HuH-7 (cell line): ENCODE measurements around the gene HOXA5.

Experiments
- DNase-seq: peaks from one replicate; pipeline ENCODE4 v3.0.0; 2011; ENCODE audit warnings: low spot score

Gene HOXA5

GRCh38 chr7:27148031-27148755 lies 4.7 kb upstream of the HOXA5 start:
- no peak for DNase-seq

GRCh38 chr7:27147199-27148030 lies 3.9 kb upstream of the HOXA5 start, which contains the start of gene HOXA6:
Gene HOXA6 (minus strand): TSS chr7:27147774. CDS start chr7:27147749, 25 bp downstream.
- DNase-seq, result no peak

DNA sequence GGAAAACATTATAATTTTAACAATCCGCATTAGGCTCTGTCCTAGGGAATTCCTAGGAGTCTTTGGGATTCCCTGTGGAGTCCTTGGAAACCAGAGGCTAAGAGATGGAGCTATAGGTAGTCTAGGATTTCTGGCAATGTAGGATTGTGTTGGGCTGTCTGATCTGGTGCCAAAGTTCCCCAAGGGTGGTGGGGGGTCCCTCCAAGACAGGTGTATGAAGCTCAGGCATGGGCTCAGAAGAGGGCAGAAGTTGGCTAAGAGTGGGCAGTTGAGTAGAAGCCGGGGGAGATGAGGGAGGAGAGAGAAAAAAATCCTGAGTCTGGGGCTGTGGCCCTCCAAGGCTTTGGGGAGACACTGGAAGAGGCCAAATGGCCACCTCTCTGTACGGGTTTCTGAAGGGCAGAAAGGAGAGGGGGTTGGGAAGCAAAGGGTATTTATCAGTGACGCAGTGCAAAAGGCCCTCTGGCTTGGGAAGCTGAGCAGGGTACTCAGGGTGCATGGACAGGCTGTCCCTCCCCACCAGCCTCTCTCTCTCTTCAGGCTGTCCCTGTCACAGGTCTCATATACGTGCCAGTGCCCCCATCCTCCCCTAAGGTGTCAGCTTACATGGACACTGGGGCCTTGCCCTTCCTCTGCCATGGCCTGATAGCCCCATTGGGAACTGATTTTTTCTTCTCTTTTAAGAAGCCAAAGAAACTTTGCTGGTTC lies 3.2 kb upstream of the HOXA5 start:
- no peak for DNase-seq

DNA sequence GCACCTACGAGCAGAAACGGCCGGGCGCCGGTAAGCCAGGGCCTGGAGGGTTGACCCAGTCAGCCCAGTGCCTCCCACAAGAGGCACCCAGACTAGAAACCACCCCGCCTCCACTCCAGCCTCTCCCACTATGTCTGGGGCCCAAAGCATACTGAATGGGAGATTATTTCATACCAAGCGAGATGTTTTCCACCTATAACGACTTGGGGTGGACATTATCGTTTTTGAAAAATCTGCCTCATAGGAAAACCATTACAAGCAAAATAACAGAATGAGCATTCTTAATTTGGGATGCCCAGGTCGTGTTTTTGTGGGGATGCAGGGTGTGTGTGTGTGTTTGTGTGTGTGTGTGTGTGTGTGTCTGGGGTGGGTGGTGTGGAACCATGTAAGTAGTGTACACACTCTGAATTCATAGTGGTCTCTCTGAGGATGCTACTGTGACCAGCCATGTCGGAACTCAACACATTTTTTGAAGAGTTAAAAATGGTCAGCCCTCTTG lies 2.5 kb upstream of the HOXA5 start:
- DNase-seq, result no peak

GRCh38 chr7:27145165-27145913 lies 1.9 kb upstream of the HOXA5 start:
- no peak for DNase-seq

DNA sequence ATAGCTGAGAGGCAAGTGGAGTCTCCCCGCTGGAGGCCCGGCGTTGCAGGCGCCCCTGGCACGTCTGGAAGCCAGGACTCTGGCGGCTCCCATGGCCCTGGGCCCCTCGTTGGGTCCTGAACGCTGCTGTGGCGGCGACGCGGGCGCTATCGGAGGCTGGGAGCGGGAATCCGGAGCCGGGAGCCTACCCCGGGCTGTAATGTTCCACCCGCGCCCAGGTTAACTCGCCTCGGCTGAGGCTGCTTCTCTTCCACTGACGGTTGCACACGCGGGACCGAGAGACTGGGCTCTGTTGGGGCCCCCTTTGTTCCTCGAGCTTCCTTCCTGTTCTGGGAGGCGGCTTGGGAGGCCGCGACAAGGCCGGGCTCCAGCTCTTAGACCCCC lies 1.3 kb upstream of the HOXA5 start:
- no peak for DNase-seq

GRCh38 chr7:27143950-27144780 lies 684 bp upstream of the HOXA5 start:
- DNase-seq, result no peak

DNA sequence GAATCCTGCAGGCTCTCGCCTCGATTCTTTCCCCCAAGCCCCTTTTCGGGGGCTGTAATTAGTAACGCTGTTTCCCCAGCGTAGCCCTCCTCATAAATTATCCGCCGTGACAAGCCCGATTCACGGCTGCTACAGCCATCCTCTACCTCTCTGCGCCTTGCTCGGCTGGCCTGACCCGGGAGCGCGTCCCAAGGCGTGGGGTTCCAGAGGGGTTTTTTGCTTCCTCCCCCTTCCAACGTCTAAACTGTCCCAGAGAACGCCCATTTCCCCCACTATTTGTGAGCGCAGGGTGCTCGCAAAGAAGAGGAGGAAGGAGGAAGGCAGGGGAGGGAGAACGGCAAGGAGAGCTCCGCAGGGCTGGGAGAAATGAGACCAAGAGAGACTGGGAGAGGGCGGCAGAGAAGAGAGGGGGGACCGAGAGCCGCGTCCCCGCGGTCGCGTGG lies 880 bp downstream of the HOXA5 start:
- DNase-seq, result no peak

- DNase-seq, result peak; percentile 91
Observed at GRCh38 chr7:27141923-27142579, 1.4 kb downstream of the HOXA5 start.

DNA sequence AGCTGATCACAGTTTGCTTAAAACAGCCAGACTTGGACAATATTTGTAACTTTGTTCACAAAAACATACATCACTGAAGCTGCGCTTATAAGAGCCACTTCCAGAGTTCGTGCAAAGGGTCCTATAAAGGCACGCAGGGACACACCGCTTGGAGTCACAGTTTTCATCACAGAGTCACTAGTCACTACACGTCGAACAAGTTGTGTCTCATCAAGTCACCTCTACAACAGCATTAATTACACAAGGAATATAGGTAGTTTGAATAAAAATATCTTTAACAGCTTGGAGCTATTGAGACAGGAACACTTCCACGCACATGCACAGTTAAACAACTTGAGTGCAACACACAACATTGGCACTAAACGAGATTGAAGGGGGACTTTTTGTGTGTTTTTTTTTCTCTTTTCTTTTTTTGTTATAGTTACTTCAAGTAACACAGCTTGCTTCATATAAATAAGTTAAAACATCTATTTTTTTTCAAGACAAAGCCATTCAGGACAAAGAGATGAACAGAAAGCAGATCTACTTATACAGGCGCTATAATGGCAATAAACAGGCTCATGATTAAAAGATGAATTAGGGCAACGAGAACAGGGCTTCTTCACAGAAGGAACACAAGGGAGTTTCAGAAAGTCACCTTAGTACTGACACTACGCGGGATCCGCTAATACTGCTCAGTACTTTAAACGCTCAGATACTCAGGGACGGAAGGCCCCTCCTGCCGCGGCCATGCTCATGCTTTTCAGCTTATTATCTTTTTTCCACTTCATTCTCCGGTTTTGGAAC lies 2.2 kb downstream of the HOXA5 start:
- no peak for DNase-seq

DNA sequence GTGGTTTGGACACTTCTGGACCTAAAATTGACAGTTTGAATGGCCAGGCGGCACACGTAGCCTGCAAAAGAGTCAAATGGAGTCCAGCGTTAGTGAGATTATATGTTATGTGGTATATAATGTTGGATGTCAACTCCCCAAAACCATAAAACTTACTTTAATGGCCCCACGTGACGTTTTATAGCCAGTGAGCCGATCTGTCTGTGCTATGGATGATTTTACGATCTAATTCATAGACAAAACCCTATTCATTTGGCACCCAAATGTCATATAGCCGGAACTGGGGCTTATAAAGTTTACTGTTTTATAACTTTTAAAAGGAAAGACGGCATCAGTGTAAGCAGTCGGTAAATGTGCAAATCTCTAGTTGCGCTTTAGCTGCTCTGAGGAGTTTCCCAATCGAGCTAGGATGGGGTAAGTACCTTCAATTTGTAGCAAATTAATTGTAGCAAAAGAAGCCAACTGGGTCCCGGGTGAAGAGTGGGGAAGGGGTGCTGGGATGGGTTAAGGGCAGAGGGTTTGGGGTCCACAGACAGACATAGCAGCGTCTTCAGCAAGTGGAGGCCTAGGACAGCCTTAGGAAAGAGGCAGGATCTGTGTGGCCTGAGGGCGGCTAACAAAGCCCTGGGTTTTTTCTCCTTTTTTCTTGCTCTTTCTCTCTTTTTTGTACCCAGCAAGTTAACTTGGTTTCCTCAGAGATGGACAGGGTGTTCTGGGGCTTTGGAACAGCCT lies 3.2 kb downstream of the HOXA5 start:
- peak; percentile 70 for DNase-seq

DNA sequence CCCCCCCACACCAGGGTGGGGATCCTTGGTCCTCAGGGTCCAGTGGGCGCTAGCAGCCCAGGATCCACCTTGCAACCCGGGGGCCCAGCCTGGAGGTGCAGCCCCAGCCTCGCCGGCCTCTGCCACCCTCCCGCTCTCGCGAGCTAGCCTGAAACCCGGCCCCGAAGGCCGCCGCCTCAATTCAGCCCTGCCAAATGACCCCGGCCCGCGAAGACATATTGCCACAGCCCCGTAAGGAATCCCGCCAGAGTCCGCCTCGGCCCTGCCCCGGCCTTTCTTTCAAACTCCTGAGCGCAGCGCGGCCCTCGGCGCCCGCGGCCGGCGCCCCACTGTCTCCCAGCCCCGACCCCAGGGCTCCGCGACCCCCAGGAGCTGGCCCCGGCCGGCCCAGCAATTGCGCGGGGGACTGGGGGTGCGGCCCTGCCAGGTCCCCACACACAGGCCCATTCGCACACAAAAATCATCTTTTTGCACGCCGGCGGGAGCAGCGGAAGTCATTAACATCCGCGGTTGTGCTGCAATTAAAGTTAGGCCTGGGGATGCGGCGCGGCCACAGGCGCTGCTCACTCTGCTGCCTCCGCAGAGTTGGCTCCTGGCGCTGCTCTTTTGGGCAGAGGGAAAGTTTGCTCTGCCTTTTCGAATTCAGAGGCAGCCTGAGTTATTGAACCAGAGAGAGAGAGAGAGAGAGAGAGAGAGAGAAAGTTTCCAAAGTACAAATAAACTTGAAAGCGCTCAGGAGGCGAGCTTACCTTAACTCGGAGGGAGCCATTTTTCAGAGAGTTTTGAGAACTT lies 4.0 kb downstream of the HOXA5 start:
- no peak for DNase-seq

DNA sequence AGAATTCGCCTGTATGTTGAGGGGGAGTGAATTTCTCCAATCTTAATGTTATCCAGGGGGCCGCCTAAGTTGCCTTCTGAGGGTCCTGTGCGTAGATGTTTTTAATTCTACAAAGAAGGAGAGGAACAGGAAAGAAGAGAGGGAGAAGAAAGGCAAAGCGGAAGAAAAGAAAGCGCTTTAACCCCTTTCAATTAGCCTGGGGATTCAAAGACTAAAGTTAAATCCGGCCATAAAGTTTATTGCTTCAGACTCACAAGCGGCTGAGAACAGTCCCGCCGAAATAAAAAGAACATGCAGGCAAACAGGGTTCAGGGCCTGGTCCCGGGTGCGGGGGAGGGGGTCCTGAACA lies 4.5 kb downstream of the HOXA5 start:
- DNase-seq, result no peak

DNA sequence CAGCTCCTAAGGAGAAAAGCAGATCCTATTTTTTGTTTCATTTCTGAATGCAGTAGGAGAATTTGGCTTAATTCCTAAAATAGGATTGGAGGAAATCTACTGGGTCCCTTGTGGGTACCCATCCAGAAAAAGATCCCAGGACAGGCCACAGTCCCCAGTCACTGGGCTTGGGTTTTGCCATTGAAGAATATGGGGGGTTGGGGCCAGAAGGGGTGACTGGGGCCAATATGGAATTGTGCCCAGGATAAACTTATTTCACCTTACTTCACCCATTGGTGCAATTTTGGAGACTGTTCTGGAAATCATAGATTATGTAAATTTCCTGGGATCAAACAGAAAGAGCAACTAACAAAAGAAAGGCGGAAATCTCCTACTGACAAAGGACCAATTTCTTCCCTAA lies 5.0 kb downstream of the HOXA5 start:
- no peak for DNase-seq

GRCh38 chr7:27137640-27138315 lies 5.7 kb downstream of the HOXA5 start:
- no peak for DNase-seq

DNA sequence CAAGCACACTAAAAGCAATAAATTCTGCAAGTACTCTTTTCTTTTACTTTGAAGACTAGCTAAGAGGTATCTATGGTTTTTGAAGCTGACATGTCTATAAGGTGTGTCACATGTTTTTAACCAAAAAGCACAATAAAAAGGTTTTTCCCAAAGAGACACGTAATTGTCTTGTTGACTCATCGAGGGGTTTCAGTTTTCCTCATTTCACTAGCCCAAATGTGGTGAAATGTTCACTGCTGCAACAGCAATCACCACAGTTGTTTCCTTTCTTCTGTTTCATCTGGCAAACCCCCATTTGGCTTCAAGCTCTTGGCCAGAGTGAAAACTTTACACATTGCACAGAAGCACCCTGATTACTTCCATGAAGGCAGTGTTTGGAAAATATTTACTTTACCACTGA lies 9.1 kb downstream of the HOXA5 start:
- no peak for DNase-seq

- DNase-seq, result peak; percentile 15
Observed at GRCh38 chr7:27133409-27134231, 9.9 kb downstream of the HOXA5 start.
